Medulla oblongata (tissue), 1 donor: Measurements from ENCODE around the gene AMBP.
"Not testable (repeated sequence)": the region's sequence is repeated elsewhere in the genome, so short reads cannot be mapped to it uniquely, and the experiment has no call there.

ENCODE experiments used
- DNase-seq: peaks from one replicate; pipeline ENCODE4 v3.0.0-alpha.2; 2015; ENCODE audit errors: extremely low spot score

Gene AMBP

DNA sequence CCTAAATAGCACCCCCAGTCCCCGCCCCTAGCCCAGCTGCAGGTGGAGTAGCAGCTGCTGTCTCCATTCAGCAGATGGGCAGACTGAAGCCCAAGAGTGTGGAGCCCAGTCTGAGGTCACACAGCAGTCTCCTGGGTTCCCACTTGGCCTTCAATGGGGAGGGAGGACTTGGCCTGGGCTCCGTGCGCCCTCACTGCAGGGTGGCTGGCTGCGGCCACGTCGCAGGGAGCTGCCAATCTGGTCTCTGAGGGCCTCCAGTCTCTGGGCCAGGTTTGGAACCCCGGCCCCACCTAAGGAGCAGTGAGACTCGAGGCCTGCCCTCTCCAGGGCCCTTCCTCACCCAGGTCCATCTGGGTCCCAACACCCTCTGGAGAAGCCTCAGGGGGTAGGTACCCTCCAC is 13.6 kb upstream of the AMBP start:
- no peak for DNase-seq

GRCh38 chr9:114090798-114091197 is 12.7 kb upstream of the AMBP start:
- no peak for DNase-seq

DNA sequence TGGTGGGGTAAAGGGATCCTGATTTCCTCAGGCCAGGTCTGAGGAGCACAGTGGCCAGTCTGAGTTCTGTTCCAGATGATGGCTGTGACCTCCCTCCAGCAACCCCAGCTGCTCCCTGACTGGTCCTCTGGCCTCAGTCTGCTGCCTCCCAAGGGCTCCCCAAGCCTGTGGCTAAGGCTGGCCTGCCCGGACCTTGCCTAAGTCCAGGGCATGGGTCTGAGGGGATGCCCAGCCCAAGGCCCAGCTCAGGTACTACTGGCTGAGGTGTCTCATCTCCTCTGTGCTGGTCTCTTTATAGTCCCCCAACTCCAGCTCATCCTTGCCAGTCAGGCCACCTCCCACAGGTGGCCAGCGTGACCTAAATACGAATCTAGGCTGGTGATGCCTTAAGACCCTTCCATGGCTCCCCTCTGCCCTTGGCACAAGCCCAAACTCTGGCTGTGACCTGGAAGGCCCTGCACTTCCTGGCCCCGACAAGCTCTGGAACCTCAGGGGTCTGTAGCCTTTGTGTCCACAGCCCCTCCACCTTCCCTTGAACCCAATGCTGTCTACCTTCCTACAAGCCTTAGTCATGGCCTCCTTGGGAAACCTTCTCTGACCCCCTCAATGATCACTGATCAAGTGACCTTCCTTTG is 11.2 kb upstream of the AMBP start:
- DNase-seq = no peak

DNA sequence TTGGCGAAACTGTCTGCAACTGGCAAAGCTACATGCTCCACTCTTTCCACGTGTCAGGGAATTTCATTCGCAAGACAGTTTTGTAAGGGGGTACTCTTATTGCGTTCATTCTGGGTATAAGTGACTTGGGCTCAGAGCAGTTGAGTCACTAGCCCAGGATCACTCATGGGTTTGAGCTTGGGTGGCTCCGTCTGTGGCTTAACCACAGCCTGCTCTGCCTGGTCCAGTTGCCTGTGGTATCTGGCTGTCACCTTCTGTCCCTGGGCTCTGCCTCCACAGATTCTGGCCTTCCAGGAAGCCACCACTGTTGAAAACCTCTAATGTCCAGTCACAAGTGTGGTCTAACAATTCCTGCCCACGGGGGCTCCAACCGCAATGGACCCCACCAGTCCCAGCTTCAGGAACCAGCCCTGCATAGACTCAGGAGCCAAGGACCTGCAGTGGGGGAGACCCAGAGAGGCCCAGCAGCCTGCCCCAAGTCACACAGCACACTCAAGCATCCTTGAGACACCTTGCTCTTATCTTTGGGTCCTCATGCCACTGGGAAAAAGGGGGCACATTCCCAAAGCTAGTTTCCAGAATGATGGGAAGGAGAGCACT is 10.6 kb upstream of the AMBP start:
- DNase-seq = no peak

DNA sequence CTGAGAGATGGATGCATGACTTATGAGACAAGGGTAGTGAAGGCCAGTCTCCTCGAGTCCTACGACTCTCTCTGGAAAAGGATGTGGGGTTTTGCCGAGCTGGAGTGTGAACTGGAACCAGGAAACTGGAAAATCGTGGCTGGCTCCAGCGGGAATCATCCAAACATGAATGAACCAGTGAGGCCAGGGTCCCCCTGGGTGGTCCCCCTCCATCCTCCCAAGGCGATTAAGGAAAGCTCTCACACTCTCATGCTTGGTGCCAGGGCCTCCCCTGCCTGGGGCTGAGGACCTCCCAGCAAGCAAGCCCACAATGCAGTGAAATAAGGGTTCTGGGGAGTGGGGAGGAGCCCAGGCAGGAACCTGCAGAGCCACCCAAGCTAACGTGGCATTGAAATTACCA is 9.6 kb upstream of the AMBP start:
- DNase-seq = no peak

- DNase-seq = no peak
Measured at GRCh38 chr9:114086607-114087006, 8.5 kb upstream of the AMBP start.

- no peak for DNase-seq
Measured at GRCh38 chr9:114086009-114086408, 7.9 kb upstream of the AMBP start.

- no peak for DNase-seq
Measured at GRCh38 chr9:114085387-114085789, 7.3 kb upstream of the AMBP start.

- DNase-seq = peak; percentile 16
Measured at GRCh38 chr9:114084282-114085073, 6.4 kb upstream of the AMBP start.

DNA sequence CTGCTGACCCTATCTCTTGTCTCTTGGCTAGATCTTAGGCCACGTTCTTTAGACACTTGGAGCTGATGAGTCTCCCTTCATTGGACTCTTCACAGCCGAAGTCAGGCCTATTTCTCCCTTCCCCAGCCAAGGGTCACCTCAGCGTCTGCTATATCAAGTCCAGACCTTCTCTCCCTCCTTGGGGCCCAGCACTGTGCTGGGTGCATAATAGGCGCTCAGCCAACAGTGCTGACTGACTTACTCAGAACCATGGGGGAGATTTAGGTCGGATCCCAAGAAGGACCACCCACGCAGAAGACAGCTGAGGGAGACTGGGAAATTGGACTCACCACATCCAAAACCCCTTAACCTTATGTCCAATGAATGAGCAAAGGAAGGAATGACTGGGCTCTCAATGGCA is 5.6 kb upstream of the AMBP start:
- no peak for DNase-seq

DNA sequence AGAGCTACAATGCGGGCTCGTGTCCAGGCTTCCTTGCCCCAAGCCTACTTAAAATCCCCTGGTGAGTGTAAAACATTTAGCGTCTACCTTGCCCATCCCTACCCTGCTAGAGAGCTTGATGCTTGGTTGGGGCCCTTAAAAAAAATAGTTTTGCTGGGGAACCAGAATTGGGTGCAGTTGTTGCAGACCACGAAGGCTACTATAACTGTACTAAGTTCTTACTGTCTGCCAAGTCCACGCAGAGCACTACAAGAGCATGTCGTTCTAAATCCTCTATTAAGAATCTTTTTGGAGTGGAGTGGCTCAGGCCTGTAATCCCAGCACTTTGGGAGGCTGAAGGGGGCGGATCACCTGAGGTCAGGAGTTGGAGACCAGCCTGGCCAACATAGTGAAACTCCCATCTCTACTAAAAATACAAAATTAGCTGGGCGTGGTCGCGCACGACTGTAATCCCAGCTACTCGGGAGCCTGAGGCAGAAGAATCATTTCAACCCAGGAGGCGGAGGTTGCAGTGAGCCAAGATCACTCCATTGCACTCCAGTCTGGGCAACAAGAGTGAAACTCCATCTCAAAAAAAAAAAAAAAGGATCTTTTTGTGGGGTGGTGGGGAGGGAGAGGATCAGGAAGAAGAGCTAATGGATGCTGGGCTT is 4.8 kb upstream of the AMBP start:
- not testable (repeated sequence) for DNase-seq

- DNase-seq = peak; percentile 96
Measured at GRCh38 chr9:114082017-114082762, 4.1 kb upstream of the AMBP start.

DNA sequence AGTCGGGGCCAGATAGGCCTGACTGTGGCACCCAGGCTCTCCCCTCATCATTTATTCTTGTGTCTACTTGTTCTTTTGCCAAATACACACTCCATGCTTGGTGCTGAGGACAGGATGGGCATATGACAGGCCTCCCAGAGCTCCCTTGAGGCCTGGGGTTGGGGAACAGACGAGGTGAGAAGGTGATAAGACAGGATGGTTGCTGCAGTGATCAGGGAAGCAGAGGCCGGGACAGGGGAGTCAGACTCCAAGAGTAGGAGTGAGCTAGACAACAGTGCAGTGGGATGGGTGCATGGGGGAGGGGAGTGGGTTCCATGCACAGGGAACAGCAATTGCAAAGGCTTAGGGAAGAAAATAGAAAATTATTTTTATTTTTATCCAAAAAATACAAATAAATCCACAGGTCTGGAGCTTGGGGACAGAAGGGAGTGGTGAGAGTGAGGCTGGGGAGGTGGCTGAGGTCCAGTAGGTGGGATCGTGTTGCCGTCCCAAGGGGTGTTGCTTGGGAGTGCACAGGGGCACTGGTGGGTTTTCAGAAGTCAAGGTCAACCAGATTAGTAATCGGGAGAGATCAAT is 3.4 kb upstream of the AMBP start:
- DNase-seq = no peak

DNA sequence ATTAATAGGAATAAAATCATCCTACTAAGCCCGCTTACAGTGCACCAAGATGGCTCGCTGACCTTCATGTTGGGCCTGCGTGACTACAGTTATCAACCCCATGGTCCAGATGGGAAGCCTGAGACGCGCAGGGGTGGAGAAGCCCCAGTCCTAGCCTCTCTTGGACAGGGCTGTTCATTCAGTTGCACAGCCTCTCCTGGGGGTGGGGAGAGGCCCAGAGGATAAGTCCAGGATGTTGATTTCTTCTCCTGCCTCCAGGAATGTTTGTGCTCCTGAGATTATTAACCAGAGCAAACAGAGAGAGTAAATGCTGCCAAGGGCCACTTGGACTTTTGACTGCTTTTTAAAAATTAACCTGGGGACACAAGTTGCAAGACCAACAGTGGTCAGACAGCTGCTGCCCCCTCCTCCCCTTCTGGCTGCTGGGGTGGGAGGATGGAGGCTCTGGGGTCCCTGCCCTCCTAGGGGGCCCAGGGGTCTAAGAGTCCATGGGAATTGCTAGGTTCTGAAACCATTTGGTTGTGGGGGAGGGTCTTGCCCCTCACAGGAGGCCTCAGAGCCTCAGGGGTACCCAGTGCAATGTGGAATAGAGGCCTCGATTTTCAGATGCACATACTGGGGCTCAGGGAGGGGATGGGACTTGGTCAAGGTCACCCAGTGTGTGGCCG is 2.8 kb upstream of the AMBP start:
- DNase-seq = no peak

DNA sequence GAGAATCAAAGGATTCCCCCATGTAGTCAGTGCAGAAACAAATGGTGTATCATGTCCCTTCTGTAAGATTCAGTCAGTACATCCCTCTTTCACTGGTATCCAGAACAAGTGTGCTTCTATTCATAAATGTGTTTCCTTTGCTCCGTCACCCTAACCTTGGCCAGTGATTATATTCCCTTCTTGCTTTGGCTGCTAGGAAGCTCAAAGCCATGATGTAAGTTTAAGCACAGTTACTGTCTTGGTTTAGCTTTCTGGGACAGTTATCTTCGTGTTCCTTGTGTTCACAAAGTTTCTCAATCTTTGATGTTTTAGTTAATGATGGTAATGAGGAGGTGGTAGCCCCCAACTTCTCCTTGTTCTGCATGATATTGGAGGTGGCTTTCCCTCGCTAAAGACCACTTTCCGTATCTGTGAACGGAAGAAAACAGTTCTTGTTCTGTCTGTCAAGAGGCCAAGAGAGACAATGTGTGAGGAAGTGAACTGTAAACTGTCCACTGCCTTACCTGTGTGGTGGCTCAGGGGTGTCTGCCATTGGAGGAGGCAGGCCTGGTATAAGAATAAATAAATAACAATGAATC is 2.2 kb upstream of the AMBP start:
- no peak for DNase-seq

- no peak for DNase-seq
Measured at GRCh38 chr9:114078781-114079156, 669 bp upstream of the AMBP start.

DNA sequence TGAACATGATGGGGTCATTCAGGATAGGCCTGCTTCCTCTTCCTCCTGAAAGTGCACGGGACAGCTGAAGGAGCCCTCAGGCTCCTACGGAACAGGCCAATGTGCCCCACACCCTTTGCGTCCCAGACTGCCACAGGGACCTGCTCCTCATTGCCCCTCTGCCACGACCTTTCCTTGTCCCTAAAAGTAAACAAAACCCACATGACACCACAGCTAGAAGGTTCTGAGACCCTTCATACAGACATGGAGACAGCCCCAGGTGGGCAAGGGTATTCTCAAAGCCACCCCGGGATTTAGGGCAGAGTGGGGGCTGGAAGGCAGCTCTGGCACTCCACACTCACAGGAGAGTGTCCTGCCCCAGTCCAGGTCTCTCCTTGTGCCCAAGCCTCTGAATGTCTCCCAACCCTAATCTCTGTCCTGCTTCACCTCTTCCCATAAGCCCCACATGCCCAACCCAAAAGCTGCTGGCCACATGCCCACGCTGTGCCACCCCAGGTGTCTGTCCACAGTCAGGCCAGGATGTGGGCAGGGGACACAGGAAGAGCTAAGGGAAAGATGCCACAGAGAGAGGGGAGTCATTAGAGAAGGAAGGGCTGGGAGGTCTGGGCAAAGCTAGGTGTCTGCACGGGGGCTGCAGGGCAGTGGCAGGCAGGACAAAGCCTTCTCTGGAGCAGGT is 800 bp downstream of the AMBP start:
- DNase-seq = no peak

- no peak for DNase-seq
Measured at GRCh38 chr9:114076237-114077161, 1.6 kb downstream of the AMBP start.

DNA sequence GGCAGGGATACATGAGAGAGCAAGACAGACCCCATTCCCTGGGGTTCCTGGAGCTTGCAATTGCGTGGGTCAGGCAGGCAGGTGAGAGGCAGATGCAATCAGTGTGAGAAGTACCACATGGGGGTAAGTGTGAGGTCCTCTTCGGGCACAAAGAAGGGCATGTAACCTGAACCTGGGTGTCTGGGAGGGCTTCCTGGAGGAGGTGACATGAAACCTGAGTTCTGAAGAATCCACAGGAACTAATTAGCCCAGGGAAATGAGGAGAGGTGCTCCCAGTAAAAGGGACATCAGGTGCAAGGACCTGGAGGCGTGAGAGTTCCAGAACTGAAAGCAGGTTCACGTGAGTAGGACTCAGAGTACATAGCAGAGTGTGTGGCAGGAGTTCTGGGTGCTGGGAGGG is 2.5 kb downstream of the AMBP start:
- no peak for DNase-seq
